ENCODE data around the gene IL22RA1. TPM values are rescaled to one million over a fixed set of nuclear protein-coding genes. Genes with fewer than 3 reads are reported as not detected.

Gene IL22RA1
- total and polyA plus RNA-seq, 2 of the 8 experiments (the other 6 are each of a cell fraction or from before 2014, with no cell fraction given): 0.17 to 0.32 TPM

DNA sequence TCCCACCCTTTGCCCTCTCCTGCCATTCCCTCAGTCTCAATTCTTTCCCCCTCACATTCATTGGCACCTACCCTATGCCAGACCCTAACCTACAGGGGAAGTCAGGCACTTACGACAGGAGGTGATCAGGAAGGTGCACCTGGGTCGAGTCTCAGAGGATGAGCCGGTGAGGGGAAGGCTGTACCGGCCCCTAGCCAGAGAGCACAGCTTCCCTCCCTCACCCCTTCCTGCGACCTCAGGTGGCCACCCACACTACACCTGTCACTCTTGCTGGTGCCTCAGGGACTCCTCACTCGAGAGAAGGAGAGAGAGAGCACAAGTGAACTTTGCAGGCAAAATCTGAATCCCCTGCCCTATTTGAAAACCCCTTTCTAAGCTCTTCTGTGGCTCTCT lies 29.3 kb downstream of the IL22RA1 start:
- no peaks in the 10 kb centered on the region for H3K79me2 ChIP-seq (ENCODE audit: control insufficient read depth in 1 of 2, insufficient read depth in 2 of 2, low read length in 2 of 2)
- H3K14ac ChIP-seq (ENCODE audit: insufficient read length): no peak overlapping the region
- H2AFZ ChIP-seq (ENCODE audit: low read length): no peak overlapping the region
- no peaks in the 10 kb centered on the region for H3K9me3 ChIP-seq (ENCODE audit: insufficient read depth in 2 of 2, low read depth in 1 of 2, low read length in 1 of 2)
- H3K27me3 ChIP-seq (replicated peaks in 1 of 4; ENCODE audit: control insufficient read depth in 3 of 4, extremely low read depth in 1 of 4, insufficient read depth in 3 of 4, low read length in 3 of 4): no peaks in the 10 kb centered on the region
- ChIA-PET CTCF (ENCODE audit: partially characterized antibody) (interaction anchor here (0.7 to 6.8 kb wide), 11 partner anchors 10 to 42 kb away, joined by 3 to 35 read pairs (median 3); no protein-coding TSS in a partner anchor), POLR2A (ENCODE audit: partially characterized antibody) (interaction anchor here (1.4 to 1.5 kb wide), 2 partner anchors 11 to 36 kb away, joined by 4 to 9 read pairs; no protein-coding TSS in a partner anchor)
- H3K56ac ChIP-seq (replicated peaks; ENCODE audit: insufficient read length, low read depth, low read length): no peak overlapping the region
- no peak overlapping the region for H4K8ac ChIP-seq (ENCODE audit: extremely low read depth, insufficient read depth, low read length)
- H2BK5ac ChIP-seq (ENCODE audit: low read depth, low read length): no peak overlapping the region
- 90% methylated on average over 6 of the region's 6 CpGs; no CpG with 5 or more reads in 1 of the 2 experiments for WGBS, 2 experiments (ENCODE audit: extremely low coverage in 1 of 2, insufficient coverage in 1 of 2, insufficient read length in 1 of 2, insufficient replicate concordance in 2 of 2, low coverage in 1 of 2, low lambda C conversion rate in 2 of 2, missing lambda C conversion rate in 1 of 2)
- peaks cover 0 to 6% (median 4%) of the 10 kb centered on the region in 4 experiments; a peak in 4 of 7 replicates for H3K4me1 ChIP-seq (replicated peaks in 1 of 4; ENCODE audit: control insufficient read depth in 3 of 4, insufficient read depth in 4 of 4, low read length in 3 of 4)
- no peak overlapping the region for H3K4me3 ChIP-seq (ENCODE audit: extremely low read depth in 1 of 4, insufficient read depth in 2 of 4, low read depth in 3 of 4, low read length in 4 of 4)
- no peak overlapping the region for H2BK120ac ChIP-seq (replicated peaks; ENCODE audit: low read depth, low read length)
- no peak for DNase-seq (ENCODE audit: low read depth in 1 of 2, low spot score in 2 of 2)
- TF ChIP-seq CBX5 (IDR thresholded peaks at IDR 0.05; ENCODE audit: low read depth, low read length) (no peak), JUND (IDR thresholded peaks at IDR 0.05; ENCODE audit: low read length) (no peak), TAF1 (IDR thresholded peaks at IDR 0.05; ENCODE audit: low read depth, low read length) (no peak), EP300 (IDR thresholded peaks at IDR 0.05; ENCODE audit: borderline replicate concordance in 1 of 2, low read depth in 2 of 2, low read length in 2 of 2) (no peak), CBX8 (IDR thresholded peaks at IDR 0.05; ENCODE audit: borderline replicate concordance, low read depth, low read length) (no peak), SIN3A (conservative IDR thresholded peaks at IDR 0.05 in 1 of 2, IDR thresholded peaks at IDR 0.05 in 1 of 2; ENCODE audit: low read depth in 1 of 2, low read length in 2 of 2) (no peak), CEBPB (IDR thresholded peaks at IDR 0.05; ENCODE audit: low read depth, low read length) (no peak)
- H3K23ac ChIP-seq (ENCODE audit: insufficient read length): no peak overlapping the region
- no peak overlapping the region for H3K9ac ChIP-seq (replicated peaks in 1 of 4; ENCODE audit: extremely low read depth in 1 of 4, low read depth in 3 of 4, low read length in 3 of 4)
- H2AK5ac ChIP-seq (ENCODE audit: low read depth, low read length): no peak overlapping the region
- peak overlapping the region; percentile 61; the same call in 1 of the 2 replicates for H2BK20ac ChIP-seq (ENCODE audit: low read length)
- no peak overlapping the region for H3K4ac ChIP-seq (replicated peaks; ENCODE audit: insufficient read length, low read depth, low read length)
- FAIRE-seq: no peak
- H4K91ac ChIP-seq (replicated peaks; ENCODE audit: insufficient read length, low read length): no peak overlapping the region
- H2BK15ac ChIP-seq (ENCODE audit: low read length): no peak overlapping the region
- no peaks in the 10 kb centered on the region for H3K79me1 ChIP-seq (ENCODE audit: low read depth, low read length)
- H4K5ac ChIP-seq (ENCODE audit: insufficient read length, low read depth, low read length): no peak overlapping the region
- H3K23me2 ChIP-seq (ENCODE audit: low read depth, low read length): no peaks in the 10 kb centered on the region; the same call in 1 of the 2 replicates
- H3K27ac ChIP-seq (ENCODE audit: low read depth, low read length): no peak overlapping the region
- peak overlapping the region; percentile 27; the same call in 1 of the 2 replicates for H2BK12ac ChIP-seq (ENCODE audit: low read depth, low read length)
- no peaks in the 10 kb centered on the region for H4K20me1 ChIP-seq (replicated peaks in 1 of 2; ENCODE audit: control insufficient read depth in 1 of 2, insufficient read depth in 2 of 2, low read length in 2 of 2)
- H3K36me3 ChIP-seq (ENCODE audit: control insufficient read depth in 2 of 4, insufficient read depth in 4 of 4, low read length in 3 of 4): no peaks in the 10 kb centered on the region
- H3K18ac ChIP-seq (ENCODE audit: extremely low read depth, low read length): no peak overlapping the region
- no peak overlapping the region for H3K4me2 ChIP-seq (ENCODE audit: insufficient read depth in 1 of 2, low read depth in 2 of 2, low read length in 2 of 2)
